HG03280 (cell line): ENCODE measurements around the gene ZC3H12D.
"Not testable (repeated sequence)": the region's sequence is repeated elsewhere in the genome, so short reads cannot be mapped to it uniquely, and the experiment has no call there.

Experiments used
- ATAC-seq: cut with Tn5 transposase; IDR thresholded peaks from one replicate; pipeline ENCODE4 v1.9.1; 2021; ENCODE audit warnings: mild to moderate bottlenecking, moderate library complexity; ENCODE audit not compliant: unreplicated experiment

Gene ZC3H12D

DNA sequence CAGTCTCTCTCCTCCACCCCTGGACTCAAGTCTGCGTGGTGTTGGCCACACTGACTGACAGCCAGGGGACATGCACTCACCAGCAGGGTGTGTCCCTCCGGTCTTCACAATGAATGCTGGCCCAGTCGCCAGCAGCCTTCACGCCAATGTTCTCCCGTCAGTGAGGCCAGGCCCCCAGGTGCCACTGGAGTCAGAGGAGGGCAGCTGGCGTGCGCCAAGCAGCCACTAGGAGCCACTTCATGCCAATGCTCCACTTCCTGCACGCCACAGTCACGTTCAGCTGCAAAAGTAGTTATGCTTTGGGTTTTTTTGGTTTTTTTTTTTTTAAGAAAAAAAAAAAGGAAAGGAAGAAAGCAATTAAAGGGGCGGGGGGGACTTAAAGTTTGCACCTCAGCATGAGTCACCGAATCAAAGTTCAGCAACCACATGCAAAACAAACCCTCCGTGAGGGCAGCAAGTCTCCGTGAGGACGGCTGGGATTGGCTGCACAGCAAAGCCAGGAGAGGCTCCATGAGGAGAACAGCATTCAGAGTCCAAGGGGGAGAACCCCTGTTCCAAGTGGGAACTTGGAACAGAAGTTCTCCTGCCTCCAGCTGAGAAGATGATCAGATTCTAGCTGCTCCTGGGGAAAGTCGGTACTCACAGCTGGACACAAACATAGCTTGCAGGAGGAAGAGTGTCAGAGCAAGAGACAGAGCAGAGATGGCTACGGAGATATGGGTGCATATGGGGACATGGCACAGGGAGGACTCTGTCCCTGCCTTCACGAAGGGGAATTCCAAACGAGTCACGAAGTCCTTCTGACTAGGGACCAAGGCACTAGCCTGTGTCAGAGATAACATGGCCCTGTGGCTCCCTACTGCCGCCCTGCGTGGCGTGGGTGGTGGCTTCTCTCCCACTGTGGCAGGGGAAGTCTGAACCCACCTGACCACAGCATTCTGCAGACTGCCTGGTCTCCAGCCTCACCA lies at the start of gene ZC3H12D:
TSS of gene ZC3H12D (minus strand) at position 282 of the 968 bp plus-strand sequence. CDS start 10,471 bp downstream, outside the sequence.
- ATAC-seq: peak; percentile 43

DNA sequence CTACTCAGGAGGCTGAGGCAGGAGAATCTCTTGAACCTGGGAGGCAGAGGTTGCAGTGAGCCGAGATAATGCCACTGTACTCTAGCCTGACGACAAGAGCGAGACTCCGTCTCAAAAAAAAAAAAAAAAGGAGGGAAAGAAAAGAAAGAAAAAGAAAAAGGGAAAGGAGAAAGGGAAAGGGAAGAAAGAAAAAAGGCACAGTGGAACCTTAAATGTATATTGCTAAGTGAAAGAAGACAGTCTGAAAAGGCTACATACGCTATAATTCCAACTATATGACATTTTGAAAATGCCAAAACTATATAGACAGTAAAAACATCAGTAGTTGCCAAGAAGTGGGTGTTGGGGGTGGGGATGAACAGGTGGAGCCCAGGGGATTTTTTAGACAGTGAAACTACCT lies 44.8 kb upstream of the ZC3H12D start:
- ATAC-seq: no peak

DNA sequence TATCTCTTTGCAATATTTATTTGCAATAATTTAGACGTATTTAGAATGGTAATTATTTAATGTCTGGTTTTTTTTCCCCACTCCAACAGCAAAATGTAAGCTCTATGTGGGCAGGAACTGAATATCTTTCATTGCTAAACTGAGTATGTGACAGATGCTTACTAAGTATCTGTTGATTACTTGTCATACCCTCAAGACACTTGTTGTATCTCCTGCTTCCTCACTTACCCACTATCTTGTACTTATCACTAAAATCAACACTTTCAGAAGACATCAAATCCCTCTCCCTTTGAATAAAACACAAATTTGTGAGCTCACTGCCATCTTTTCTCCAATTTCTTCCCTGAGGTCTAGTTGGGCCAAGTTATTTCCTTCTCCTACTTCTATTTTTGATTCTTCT lies 30.7 kb upstream of the ZC3H12D start:
- ATAC-seq: no peak

DNA sequence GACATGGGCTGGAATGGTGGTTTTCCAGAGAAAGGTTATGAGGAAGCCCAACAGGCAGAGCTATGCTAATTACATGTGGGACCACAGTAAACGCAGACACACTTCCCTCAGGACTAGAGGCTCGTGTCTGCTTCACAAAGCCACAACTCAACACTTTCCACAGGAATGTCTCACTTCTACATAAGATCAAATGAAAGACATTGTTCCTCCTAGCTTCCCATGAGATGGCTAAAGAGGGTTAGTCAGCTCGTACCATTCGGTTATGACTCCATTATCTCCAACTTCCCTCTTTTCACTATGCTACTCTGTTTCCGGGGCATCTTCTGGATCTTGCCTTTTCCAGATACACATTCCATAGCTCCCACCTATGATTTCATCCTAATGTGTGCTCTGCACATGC lies 29.1 kb upstream of the ZC3H12D start:
- ATAC-seq: no peak

DNA sequence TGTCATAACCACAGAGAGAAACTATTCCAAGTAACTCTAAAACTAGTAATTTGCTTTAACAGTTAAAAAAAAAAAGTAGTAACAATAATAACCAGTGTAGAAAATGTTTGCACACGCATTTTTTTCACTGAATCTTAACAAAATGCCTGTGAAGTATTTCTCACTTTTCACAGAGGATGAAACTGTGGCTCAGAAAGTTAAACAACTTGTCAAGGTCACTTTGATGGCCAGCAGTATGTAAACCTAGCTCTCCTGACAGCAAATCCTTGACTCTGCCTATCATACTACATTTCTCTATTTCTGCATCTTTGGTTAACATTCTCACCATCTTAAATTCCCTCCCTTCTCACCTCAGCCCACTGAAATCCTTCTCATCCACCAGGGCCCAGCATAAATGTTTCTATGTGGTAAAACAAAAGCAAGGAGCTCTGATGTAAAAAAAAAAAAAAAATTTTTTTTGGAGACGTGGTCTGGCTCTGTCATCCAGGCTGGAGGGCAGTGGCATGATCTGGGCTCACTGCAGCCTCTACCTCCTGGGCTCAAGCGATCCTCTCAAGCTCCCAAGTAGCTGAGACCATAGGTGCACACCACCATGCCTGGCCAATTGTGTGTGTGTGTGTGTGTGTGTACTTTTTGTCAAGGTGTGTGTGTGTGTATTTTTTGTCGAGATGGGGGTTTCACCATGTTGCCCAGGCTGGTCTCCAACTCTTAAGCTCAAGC lies 26.1 kb upstream of the ZC3H12D start:
- ATAC-seq: no peak

DNA sequence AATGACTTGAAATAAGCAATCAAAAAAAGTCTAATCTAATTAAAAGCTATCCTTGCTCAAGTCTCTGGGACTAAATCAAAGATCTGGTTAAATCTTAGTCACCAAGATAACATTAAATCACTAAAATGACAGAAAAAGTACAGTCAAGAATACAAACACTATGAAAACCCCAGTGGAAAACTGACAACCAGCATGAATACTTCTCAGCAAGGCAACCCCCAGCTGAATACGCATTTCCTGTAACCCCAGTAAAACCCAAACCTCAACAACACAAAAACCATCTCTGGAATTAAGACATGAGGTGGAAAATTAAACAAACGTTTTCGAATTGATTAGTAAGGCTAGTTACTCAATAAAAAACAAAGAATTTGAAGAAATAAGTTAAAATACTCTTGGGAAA lies 23.7 kb upstream of the ZC3H12D start:
- ATAC-seq: no peak

DNA sequence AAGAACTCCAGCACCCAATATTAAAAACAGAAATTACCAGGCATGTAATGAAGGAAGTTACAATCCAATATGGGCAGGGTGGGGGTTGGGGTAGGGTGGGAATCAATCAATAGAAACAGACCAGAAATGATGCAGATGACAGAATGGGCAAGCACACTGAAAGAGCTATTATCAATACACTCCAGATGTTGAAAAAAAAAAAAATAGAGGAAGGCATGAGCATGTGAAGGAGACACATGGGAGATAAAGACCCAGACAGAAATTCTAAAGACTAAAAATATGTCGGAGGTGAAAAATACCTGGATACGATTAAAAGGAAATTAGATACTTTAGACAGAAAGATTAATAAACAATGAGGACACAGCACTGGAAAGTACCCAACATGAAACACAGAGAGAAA lies 19.1 kb upstream of the ZC3H12D start:
- no peak for ATAC-seq

DNA sequence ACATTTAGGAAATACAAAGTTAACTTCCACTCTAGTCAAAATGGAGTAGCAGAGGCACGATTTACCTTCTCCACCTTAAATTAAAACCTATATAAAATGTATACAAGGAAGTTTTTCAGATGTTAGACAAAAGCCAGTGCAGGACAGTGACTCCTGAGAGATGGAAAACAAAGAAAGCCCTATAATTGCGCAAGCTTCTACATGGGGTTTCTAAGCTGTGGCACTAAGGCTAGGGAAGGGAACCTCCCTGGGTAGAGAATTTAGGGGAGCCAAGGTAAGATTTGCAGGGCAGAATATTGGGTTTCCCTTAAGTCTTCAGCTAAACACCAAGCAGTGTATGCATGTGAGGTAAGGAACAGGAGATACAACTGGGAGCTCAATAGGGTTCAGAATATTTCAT lies 18.5 kb upstream of the ZC3H12D start:
- ATAC-seq: no peak

DNA sequence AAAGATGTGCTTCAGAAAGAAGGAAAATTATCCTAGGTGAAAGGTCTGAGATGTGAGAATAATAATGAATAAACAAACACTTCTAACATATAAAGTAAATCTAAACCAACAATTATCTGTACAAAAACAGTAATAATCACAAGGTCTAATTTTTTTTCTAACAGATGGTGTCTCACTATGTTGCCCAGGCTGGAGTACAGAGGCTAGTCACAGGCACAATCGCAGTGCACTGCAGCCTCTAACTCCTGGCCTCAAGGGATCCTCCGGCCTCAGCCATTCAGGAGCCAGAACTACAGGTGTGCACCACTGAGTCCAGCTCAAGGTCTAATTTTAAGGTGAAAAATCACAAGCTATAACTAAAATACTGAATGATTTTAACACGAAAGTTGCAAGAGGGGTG lies 17.0 kb upstream of the ZC3H12D start:
- ATAC-seq: no peak

DNA sequence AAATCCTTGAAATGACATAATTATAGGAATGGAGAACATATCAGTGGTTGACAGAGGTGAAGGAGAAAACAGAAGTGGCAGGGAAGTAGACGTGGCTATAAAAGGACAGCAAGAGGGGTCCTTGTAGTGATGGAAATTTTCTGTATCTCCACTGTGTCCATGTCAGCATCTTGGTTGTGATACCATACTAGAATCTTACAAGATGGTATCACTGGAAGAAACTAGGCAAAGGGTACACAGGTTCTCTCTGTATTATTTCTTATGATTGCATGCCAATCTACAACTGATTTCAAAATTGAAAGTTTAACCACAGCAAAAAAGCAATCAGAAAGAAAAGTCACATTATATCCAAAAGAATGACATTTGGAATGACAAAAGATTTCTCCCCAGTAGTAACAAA lies 16.4 kb upstream of the ZC3H12D start:
- no peak for ATAC-seq

DNA sequence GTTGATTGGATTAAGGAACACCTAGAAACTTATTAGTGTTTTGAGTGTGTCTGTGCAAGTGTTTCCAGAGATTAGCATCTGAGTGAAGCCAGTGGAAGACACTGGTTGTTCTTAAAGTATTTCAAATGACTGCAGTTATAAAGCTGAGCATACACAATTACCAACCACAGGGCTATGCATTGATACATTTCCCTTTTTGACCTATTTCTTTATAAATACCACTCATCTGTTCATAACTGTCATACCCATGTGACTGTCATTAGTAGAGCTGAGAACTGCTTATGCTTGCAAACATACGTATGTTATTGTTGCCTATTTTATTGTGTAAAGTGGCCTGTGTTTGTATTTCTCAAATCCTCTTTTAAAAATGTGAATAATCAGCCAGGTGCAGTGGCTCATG lies 15.3 kb upstream of the ZC3H12D start:
- ATAC-seq: no peak

DNA sequence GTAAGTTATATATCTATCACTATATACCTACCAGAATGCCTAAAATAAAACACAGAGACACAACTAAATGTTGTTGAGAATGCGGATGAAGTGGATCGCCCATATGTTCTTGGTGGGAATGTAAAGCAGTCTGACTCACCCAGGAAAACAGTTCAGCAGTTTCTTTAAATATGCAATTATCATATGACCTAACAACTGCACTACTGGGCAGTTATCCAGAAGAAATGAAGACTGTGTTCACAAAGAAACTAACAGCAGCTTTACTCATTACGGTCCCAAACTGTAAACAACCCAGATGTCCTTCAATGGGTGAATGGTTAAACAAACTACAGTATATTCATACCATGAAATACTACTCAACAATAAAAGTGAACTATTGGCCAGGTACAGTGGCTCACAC lies 14.3 kb upstream of the ZC3H12D start:
- no peak for ATAC-seq

DNA sequence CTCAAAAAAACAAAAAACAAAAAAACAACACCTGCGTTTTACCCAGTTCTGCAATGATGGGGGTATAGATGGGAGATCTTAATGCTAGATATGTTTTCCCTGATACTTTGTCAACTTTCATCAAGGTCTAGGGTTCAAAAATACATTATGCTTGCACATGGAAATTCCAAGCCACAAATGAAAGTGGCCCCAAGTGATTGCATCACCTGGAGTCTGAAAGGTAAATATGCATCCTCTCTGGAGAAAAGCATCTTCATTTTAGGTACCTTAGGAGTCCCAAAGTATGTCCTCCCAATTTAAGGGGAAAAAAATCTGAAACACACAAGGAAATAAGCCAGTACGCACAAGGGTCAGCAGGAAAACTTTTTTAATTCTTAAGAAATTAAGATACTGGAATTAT lies 12.6 kb upstream of the ZC3H12D start:
- ATAC-seq: no peak

DNA sequence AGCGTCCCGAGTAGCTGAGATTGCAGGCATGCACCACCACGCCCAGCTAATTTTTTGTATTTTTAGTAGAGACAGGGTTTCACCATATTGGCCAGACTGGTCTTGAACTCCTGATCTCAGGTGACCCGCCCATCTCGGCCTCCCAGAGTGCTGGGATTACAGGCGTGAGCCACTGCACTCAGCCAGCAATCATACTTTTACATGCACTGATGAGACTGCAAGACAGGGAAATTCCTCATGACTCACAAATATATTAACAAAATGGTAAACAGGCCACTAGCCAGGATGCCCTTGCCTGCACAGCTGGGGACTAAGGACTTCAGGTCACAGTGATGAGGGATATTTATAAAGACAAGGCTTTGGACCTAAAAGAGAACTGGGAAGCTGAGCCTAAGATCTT lies 11.8 kb upstream of the ZC3H12D start:
- ATAC-seq: not testable (repeated sequence)

DNA sequence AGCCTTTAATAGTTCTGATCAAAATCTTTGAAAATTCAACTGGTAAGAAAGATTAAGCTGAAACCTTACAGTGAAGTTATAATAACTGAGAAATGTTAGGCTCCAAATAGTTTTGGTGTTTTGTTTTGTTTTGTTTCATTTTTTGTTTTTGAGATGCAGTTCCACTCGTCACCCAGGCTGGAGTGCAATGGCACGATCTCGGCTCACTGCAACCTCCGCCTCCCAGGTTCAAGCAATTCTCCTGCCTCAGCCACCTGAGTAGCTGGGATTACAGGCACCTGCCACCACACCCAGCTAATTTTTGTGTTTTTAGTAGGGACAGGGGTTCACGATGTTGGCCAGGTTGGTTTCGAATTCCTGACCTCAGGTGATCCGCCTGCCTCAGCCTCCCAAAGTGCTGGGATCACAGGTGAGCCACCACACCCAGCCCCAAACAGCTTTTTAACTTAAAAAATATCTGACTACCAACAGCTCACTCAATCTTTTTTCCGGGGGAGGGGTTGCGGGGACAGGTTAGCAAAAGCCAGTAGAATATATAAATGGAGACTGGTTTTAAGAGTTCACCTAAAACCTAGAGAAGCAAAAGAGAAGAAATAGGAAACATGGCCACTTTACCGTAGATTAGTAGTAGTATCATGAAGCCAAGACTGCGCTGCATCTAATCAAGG lies 10.7 kb upstream of the ZC3H12D start:
- not testable (repeated sequence) for ATAC-seq

DNA sequence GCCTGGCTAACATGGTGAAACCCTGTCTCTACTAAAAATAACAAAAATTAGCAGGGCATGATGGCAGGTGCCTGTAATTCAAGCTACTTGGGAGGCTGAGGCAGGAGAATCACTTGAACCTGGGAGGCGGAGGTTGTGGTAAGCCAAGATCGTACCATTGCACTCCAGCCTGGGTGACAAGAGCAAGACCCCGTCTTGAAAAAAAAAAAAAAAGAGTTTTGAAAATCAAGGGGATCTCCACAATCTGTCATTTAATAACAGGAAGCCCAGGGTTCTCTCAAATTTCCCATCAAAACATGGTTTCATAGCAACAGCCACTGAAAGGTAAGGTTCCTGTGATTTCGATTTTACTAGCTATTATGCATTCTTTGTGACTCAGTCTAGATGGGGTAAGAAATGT lies 10.0 kb upstream of the ZC3H12D start:
- peak; percentile 78 for ATAC-seq

DNA sequence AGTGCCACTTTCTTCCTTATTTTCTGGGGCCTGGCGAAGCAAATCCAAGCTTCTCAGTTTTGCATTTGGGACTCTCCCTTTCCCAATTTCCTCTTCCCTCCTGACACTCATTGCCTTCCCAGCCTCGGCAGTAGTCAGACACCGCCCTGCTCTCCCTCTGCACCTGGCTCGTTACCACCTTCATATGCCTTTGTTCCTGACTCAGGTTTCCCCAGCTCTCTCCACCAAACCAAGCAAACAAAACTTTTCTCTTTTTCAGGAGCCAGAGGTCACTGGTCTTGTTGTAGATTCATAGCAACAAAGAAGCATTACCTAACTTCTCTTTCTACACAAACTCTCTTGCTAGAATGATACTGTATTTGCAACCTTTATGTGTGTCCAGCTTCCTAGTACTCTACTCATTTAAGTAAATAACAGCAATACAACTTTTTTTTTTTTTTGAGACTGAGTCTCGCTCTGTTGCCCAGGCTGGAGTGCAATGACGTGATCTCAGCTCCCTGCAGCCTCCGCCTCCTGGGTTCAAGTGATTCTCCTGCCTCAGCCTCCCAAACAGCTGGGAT lies 9.0 kb upstream of the ZC3H12D start:
- no peak for ATAC-seq

DNA sequence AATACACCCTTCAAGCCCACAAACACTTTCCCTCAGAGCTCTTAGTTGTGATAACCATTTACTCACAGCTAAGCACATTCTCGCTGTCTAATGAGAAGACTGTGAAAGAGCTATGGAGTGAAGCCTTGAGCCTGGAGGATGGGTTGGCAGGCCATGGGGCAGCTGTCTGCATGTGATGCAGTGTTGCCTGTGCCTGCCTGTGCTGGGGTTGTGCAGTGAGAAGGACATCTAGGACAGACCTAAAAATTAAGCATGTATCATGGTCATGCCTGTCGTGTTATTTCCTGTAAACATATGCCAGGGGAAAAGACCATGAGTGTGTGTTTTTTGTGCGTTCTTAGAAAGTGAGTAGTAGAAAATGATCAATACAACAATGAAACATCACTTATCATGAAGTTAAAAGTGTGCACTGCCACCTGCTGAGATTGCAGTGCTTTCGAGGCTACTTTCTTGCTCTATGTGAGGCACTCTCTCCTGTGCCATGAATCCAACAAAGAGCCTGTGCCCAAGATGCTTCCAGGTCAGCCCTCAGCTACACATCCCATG lies 8.1 kb upstream of the ZC3H12D start:
- ATAC-seq: no peak

DNA sequence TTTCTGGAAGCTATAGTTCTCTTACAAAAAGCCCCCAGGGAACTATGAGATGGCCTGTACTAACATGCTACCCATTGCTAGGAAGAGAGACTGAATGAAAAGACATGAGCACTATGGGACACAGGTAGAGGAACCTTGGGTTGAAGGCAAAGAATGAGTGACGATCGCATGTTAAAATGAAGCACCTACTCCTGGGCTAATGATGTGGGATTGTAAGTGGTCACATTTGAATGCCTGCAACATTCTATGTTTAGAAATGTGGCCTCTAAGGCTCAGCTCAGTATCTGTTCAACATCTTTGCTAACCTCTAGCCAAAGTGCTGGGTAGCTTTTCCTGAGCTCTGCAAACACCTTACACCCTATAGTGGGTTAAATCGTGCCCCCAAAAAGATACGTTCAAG lies 5.2 kb upstream of the ZC3H12D start:
- no peak for ATAC-seq

DNA sequence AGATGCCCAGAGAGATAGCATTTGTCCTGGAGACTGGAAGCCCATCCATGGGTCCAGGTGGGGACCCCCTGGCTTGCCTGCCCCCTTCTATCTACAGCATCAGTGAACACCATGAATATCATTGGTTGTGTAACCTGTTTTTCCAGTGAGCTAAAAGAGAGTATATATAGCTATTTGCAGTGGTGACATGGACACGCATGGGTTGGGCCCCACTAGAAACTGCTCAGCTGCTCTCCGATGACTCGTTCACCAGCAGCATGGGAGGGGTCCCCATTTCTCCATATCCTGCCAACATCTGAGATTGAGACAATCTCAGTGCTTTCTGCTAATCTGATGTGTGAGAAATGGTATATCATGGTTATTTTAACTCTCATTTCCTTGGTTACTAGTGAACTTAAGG lies 4.0 kb upstream of the ZC3H12D start:
- no peak for ATAC-seq

DNA sequence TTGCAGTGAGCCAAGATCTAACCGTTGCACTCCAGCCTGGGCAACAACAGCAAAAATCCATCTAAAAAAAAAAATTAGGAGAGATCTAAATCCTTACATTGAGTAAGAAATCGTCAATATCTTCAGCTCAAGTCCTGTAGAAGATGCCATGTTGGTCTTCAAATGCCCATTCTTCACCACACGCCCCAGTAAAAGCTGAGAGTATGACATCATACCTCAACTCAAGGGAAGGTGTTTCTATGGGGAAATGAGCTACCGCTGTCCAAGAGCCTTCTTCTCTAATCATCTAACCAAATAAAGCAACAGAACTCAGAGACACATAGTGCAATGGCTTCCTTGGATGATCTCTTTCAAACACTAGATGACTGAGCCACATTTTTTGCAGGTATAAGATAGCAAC lies 2.5 kb upstream of the ZC3H12D start:
- ATAC-seq: no peak
